HepG2 (cell line): Measurements from ENCODE around the gene RPH3AL. TPM values are rescaled to one million over a fixed set of nuclear protein-coding genes. Genes with fewer than 3 reads are reported as not detected.

Experiments
- ATAC-seq: fragments of 200-7000 bp; cut with Tn5 transposase; 3 replicates; pipeline ENCODE4 v1.9.1; 2020; ENCODE audit warnings: mild to moderate bottlenecking, moderate library complexity
- BruUV-seq: library from RNA; stranded (reverse); fragments of 400-500 nt; replicated peaks from 2 replicates; lab custom pipeline; 2021; lab: Mats Ljungman, UMichigan
- CTCF ChIA-PET: fragments of 300-600 bp; formaldehyde crosslinking; extraction: SDS; loops from one replicate; lab custom pipeline; 2021; ENCODE audit warnings: low total read pairs, inconsistent platforms, low intra/inter-chr PET ratio; lab: Yijun Ruan, JAX
- POLR2A ChIA-PET: fragments of 350-600 bp; sonication (Branson Sonifier 250); formaldehyde crosslinking; loops from one replicate; lab custom pipeline; 2020; ENCODE audit warnings: antibody characterized with exemption, inconsistent platforms; lab: Yijun Ruan, JAX
- DNase-seq: peaks from one replicate; pipeline ENCODE4 v3.0.0-alpha.2; 2015; ENCODE audit warnings: low spot score
- FAIRE-seq: peaks from 3 replicates; lab custom pipeline; 2011; peaks lifted over from hg19 to GRCh38; lab: Jason Lieb, UNC
- H2AFZ ChIP-seq: one replicate; pipeline ENCODE4 v1.6.1; 2011; ENCODE audit warnings: low read length, inconsistent platforms
- H3K27ac ChIP-seq: fragments of 300-600 bp; 3 replicates; pipeline ENCODE4 v1.8.0; 2011; ENCODE audit warnings: mixed run types, mild to moderate bottlenecking, mixed read lengths, low read length, inconsistent platforms; ENCODE audit not compliant: insufficient read depth; ENCODE audit errors: extremely low read length
- H3K27me3 ChIP-seq, 2 experiments: fragments of 200-600 bp in 1 of 2; 2 replicates in 1 of 2; 3 replicates in 1 of 2; pipeline versions ENCODE4 v1.6.0 to v1.8.0; 2011; ENCODE audit warnings: low read length in 2 of 2, mild to moderate bottlenecking in 2 of 2, moderate library complexity in 2 of 2, inconsistent platforms in 1 of 2; ENCODE audit not compliant: insufficient read depth in 2 of 2, control insufficient read depth in 1 of 2
- H3K36me3 ChIP-seq, 2 experiments: fragments of 200-600 bp in 1 of 2; replicated peaks in 1 of 2; 2 replicates in 1 of 2; 3 replicates in 1 of 2; pipeline versions ENCODE4 v1.5.1 to v1.8.0; 2011; ENCODE audit warnings: low read length in 2 of 2, inconsistent platforms in 1 of 2; ENCODE audit not compliant: insufficient read depth in 2 of 2, control insufficient read depth in 1 of 2
- H3K4me1 ChIP-seq: 2 replicates; pipeline ENCODE4 v1.5.1; 2012; ENCODE audit warnings: low read length, inconsistent platforms; ENCODE audit not compliant: insufficient read depth
- H3K4me2 ChIP-seq: 2 replicates; pipeline ENCODE4 v1.6.0; 2011; ENCODE audit warnings: low read depth, low read length, inconsistent platforms
- H3K4me3 ChIP-seq, 3 experiments: fragments of 200-600 bp in 1 of 3; sonication (generic), shearing (Covaris generic) in 1 of 3; replicated peaks in 1 of 3; 2 replicates each; pipeline ENCODE4 v1.5.1; 2011 to 2016; ENCODE audit warnings: low read length in 3 of 3, inconsistent platforms in 2 of 3, low read depth in 2 of 3, mild to moderate bottlenecking in 2 of 3, control low read depth in 1 of 3, mixed read lengths in 1 of 3; ENCODE audit not compliant: insufficient read depth in 1 of 3
- H3K79me2 ChIP-seq: one replicate; pipeline ENCODE4 v1.6.1; 2011; ENCODE audit warnings: low read length, inconsistent platforms; ENCODE audit not compliant: insufficient read depth
- H3K9ac ChIP-seq: 2 replicates; pipeline ENCODE4 v1.6.0; 2011; ENCODE audit warnings: mild to moderate bottlenecking, low read depth, low read length, inconsistent platforms; ENCODE audit not compliant: insufficient read depth
- H3K9me3 ChIP-seq: 2 replicates; pipeline ENCODE4 v1.5.1; 2012; ENCODE audit warnings: mild to moderate bottlenecking, low read length
- H4K20me1 ChIP-seq: 2 replicates; pipeline ENCODE4 v1.6.0; 2011; ENCODE audit warnings: inconsistent platforms, mild to moderate bottlenecking, low read length, moderate library complexity; ENCODE audit not compliant: insufficient read depth
- ETS1 ChIP-seq: sonication (generic); formaldehyde crosslinking; IDR thresholded peaks from 2 replicates; pipeline ENCODE4 v1.4.0; 2020; ENCODE audit warnings: missing genetic modification reagents
- JUNB ChIP-seq: sonication (generic); formaldehyde crosslinking; IDR thresholded peaks from 2 replicates; pipeline ENCODE4 v1.8.0; 2022; ENCODE audit warnings: missing genetic modification reagents, mild to moderate bottlenecking, borderline replicate concordance
- MAX ChIP-seq: IDR thresholded peaks from 2 replicates; pipeline ENCODE4 v1.6.1; 2012; ENCODE audit warnings: inconsistent platforms
- ONECUT2 ChIP-seq: sonication (generic); formaldehyde crosslinking; IDR thresholded peaks from 2 replicates; pipeline ENCODE4 v1.4.0; 2020; ENCODE audit warnings: missing genetic modification reagents
- SIN3B ChIP-seq: fragments of 150-350 bp; IDR thresholded peaks from 2 replicates; pipeline ENCODE4 v1.6.1; 2014; ENCODE audit warnings: low read length
- SNAPC2 ChIP-seq: sonication (generic); formaldehyde crosslinking; IDR thresholded peaks from 2 replicates; pipeline ENCODE4 v1.8.1; 2022; ENCODE audit warnings: mild to moderate bottlenecking, missing genetic modification reagents
- ZBTB8A ChIP-seq: sonication (generic); formaldehyde crosslinking; IDR thresholded peaks from 2 replicates; pipeline ENCODE4 v1.4.0; 2020; ENCODE audit warnings: mild to moderate bottlenecking, low read depth, missing genetic modification reagents, borderline replicate concordance
- ZFP1 ChIP-seq: IDR thresholded peaks from 2 replicates; pipeline ENCODE4 v1.6.1; 2016
- ZFP36 ChIP-seq: fragments of 150-350 bp; IDR thresholded peaks from 2 replicates; pipeline ENCODE4 v1.6.1; 2018; ENCODE audit warnings: borderline replicate concordance, low read length, low read depth; ENCODE audit not compliant: partially characterized antibody
- ZIK1 ChIP-seq: sonication (generic); formaldehyde crosslinking; IDR thresholded peaks from 2 replicates; pipeline ENCODE4 v1.5.0; 2020; ENCODE audit warnings: mild to moderate bottlenecking, low read depth, missing genetic modification reagents, borderline replicate concordance
- ZNF280D ChIP-seq: sonication (generic); formaldehyde crosslinking; IDR thresholded peaks from 2 replicates; pipeline ENCODE4 v1.5.1; 2020; ENCODE audit warnings: mild to moderate bottlenecking, missing genetic modification reagents
- ZNF570 ChIP-seq: sonication (generic); formaldehyde crosslinking; IDR thresholded peaks from 2 replicates; pipeline ENCODE4 v1.4.0; 2020; ENCODE audit warnings: mild to moderate bottlenecking, missing genetic modification reagents, borderline replicate concordance
- ZNF607 ChIP-seq: sonication (generic); formaldehyde crosslinking; IDR thresholded peaks from 2 replicates; pipeline ENCODE4 v1.5.1; 2020; ENCODE audit warnings: missing genetic modification reagents, mild to moderate bottlenecking, borderline replicate concordance
- ZNF652 ChIP-seq: IDR thresholded peaks from 2 replicates; pipeline ENCODE4 v1.6.1; 2016; ENCODE audit warnings: low read depth, borderline replicate concordance
- ZNF660 ChIP-seq: sonication (generic); formaldehyde crosslinking; IDR thresholded peaks from 2 replicates; pipeline ENCODE4 v1.5.1; 2020; ENCODE audit warnings: mild to moderate bottlenecking, low read depth, missing genetic modification reagents, borderline replicate concordance
- WGBS: methylation state at CpG from one replicate; pipeline ENCODE4 v1.1.6; 2017; ENCODE audit warnings: low lambda C conversion rate; 5-methylcytosine and 5-hydroxymethylcytosine counted together
- in situ Hi-C: cut with HindIII; loops from 2 replicates; pipeline ENCODE4 v1.10.0; 2017; ENCODE audit warnings: low pct_unique_long_range_greater_than_20kb; ENCODE audit not compliant: extremely low pct_ligation_motif_present
- intact Hi-C: fragments of 100-400 bp; cut with micrococcal nuclease; formaldehyde crosslinking; loops from one replicate; pipeline ENCODE4 v1.10.0; 2022; ENCODE audit not compliant: unreplicated experiment
- polyA plus RNA-seq, 8 experiments: library from polyadenylated mRNA; depleted of rRNA in 3 of 8; stranded (reverse) in 7 of 8; unstranded in 1 of 8; fragments of >200 nt; fragmentation: Illumina TruSeq in 4 of 8; extraction: Trizol in 4 of 8; gene quantifications; 2 replicates each; pipeline versions ENCODE4 v1.2.1 to v1.2.3, GENCODE V29; 2011 to 2016; ENCODE audit warnings: low read depth in 4 of 8, missing spikeins in 1 of 8, mixed read lengths in 1 of 8; ENCODE audit not compliant: insufficient read depth in 1 of 8
- total RNA-seq, 5 experiments: library from RNA; depleted of rRNA; stranded (reverse); fragments of >200 nt; fragmentation: Illumina TruSeq; extraction: Trizol; gene quantifications; 2 replicates each; pipeline ENCODE4 v1.2.3, GENCODE V29; 2016; ENCODE audit warnings: low read depth in 1 of 5

Gene RPH3AL
- total and polyA plus RNA-seq, 2 of the 13 experiments (the other 11 are each of a cell fraction or from before 2014, with no cell fraction given) = 7.8 to 16.4 TPM

GRCh38 chr17:247767-248166 lies 104.8 kb downstream of the RPH3AL start (continued):
- TF ChIP-seq ZNF280D (CRISPR knock-in tag) (no peak), ZNF607 (CRISPR knock-in tag) (no peak)

GRCh38 chr17:246851-247421 lies 105.7 kb downstream of the RPH3AL start:
- Histone ChIP-seq H2AFZ (no peak overlapping the region), H3K4me1 (no peaks in the 10 kb centered on the region), H3K9me3 (no peaks in the 10 kb centered on the region), H3K4me3 (no peak overlapping the region), H3K27me3 (no peaks in the 10 kb centered on the region), H3K36me3 (peaks cover 10 to 12% of the 10 kb centered on the region in 2 experiments; a peak in 4 of 5 replicates), H3K4me2 (no peak overlapping the region), H3K9ac (no peak overlapping the region), H3K27ac (no peak overlapping the region), H3K79me2 (no peaks in the 10 kb centered on the region), H4K20me1 (no peaks in the 10 kb centered on the region)
- ChIA-PET POLR2A (no interaction called here), CTCF (no interaction called here)
- TF ChIP-seq MAX = no peak
- TF ChIP-seq SNAPC2 (CRISPR knock-in tag) = no peak
- no peak for TF ChIP-seq SIN3B
- no peak for TF ChIP-seq ONECUT2
- no peak for TF ChIP-seq ZNF660 (CRISPR knock-in tag)
- TF ChIP-seq JUNB = no peak
- TF ChIP-seq ZFP1 (CRISPR knock-in tag) = no peak
- TF ChIP-seq ZNF652 (CRISPR knock-in tag) = no peak
- TF ChIP-seq ZFP36 = no peak
- no peak for TF ChIP-seq ZBTB8A (CRISPR knock-in tag)
- TF ChIP-seq ZIK1 = no peak
- no peak for TF ChIP-seq ETS1
- no peak for TF ChIP-seq ZNF570
- 94% methylated on average over 20 of the region's 23 CpGs for WGBS
- ATAC-seq (no peak), FAIRE-seq (no peak), DNase-seq (no peak)
- intact Hi-C loops = no loop called here
- no TSS peak for BruUV-seq
- in situ Hi-C loops = no loop called here
